ENCODE measurements around the gene PSMD5.

- TF ChIP-seq CTCF (IDR thresholded peaks at IDR 0.05) (no peak), POLR2A (IDR thresholded peaks at IDR 0.05) (no peak)
Measured at GRCh38 chr9:120888626-120889025, 45.9 kb upstream of the PSMD5 start.

Measured in testis (tissue), 2 donors.